ENCODE results near the gene DLST. TPM values are rescaled to one million over a fixed set of nuclear protein-coding genes. Genes with fewer than 3 reads are reported as not detected.

DLST gene
- total and polyA plus RNA-seq, 2 experiments from 2014 or later, result 10.8 to 68.7 TPM

GRCh38 chr14:74907744-74908143 is 26.0 kb downstream of the DLST start:
- Histone ChIP-seq H3K36me3 (replicated peaks; ENCODE audit: insufficient read depth, low read depth) (no peaks in the 10 kb centered on the region), H3K27me3 (no peaks in the 10 kb centered on the region), H2AFZ (no peak overlapping the region), H4K20me1 (ENCODE audit: insufficient read depth, poor library complexity, severe bottlenecking) (no peaks in the 10 kb centered on the region), H3K9me3 (ENCODE audit: low read depth) (no peaks in the 10 kb centered on the region), H3K4me1 (ENCODE audit: insufficient read depth) (no peaks in the 10 kb centered on the region), H3K27ac (no peak overlapping the region), H3K9me2 (replicated peaks; ENCODE audit: insufficient read depth) (no peaks in the 10 kb centered on the region), H3K4me2 (no peak overlapping the region), H3K4me3 (no peak overlapping the region), H3K79me2 (no peaks in the 10 kb centered on the region)
- DNase-seq (ENCODE audit: low spot score), result no peak
- WGBS (ENCODE audit: low lambda C conversion rate, missing lambda C conversion rate), result 87% methylated on average over 6 of the region's 6 CpGs
- TF ChIP-seq EZH2 (IDR thresholded peaks at IDR 0.05; ENCODE audit: borderline replicate concordance) (no peak), EZH2phosphoT487 (IDR thresholded peaks at IDR 0.05; ENCODE audit: low read depth, severe bottlenecking, unreplicated experiment) (no peak), CTCF (IDR thresholded peaks at IDR 0.05; ENCODE audit: poor library complexity) (no peak)

DNA sequence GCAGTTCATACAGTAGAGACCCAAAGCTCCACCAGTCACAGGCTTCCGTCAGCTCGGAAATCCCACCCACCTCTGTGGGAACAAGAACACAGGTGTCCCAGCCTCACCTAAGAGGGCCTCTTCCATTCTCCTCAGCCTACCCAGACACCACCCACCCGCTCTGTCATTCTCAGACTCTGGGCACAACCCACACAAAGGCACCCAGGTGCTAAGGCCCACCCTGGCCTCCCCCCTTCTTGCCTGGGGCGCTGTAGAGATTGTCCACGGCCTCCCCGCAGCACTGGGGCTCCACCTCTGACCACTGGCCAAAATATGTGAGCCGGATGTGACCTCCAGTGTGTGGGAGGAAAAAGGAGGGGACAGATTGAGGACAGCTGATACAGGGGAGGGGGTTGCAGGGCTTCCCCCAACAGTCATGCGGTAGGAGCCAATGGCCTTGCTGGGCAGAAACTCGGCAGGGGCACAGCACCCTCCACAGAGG is 27.2 kb downstream of the DLST start:
- H3K79me2 ChIP-seq, result no peaks in the 10 kb centered on the region
- WGBS (ENCODE audit: low lambda C conversion rate, missing lambda C conversion rate), result 87% methylated on average over 9 of the region's 9 CpGs

GRCh38 chr14:74909501-74909900 is 27.8 kb downstream of the DLST start:
- Histone ChIP-seq H3K36me3 (replicated peaks; ENCODE audit: insufficient read depth, low read depth) (no peaks in the 10 kb centered on the region), H3K79me2 (no peaks in the 10 kb centered on the region), H3K27me3 (no peaks in the 10 kb centered on the region), H4K20me1 (ENCODE audit: insufficient read depth, poor library complexity, severe bottlenecking) (no peaks in the 10 kb centered on the region), H3K9me2 (replicated peaks; ENCODE audit: insufficient read depth) (no peaks in the 10 kb centered on the region), H3K27ac (no peak overlapping the region), H3K9me3 (ENCODE audit: low read depth) (no peaks in the 10 kb centered on the region), H3K4me3 (no peak overlapping the region), H3K4me1 (ENCODE audit: insufficient read depth) (no peaks in the 10 kb centered on the region), H2AFZ (no peak overlapping the region), H3K4me2 (no peak overlapping the region)
- DNase-seq (ENCODE audit: low spot score), result no peak
- TF ChIP-seq EZH2phosphoT487 (IDR thresholded peaks at IDR 0.05; ENCODE audit: low read depth, severe bottlenecking, unreplicated experiment), result no peak
- TF ChIP-seq CTCF (IDR thresholded peaks at IDR 0.05; ENCODE audit: poor library complexity), result no peak
- TF ChIP-seq EZH2 (IDR thresholded peaks at IDR 0.05; ENCODE audit: borderline replicate concordance), result no peak
- WGBS (ENCODE audit: low lambda C conversion rate, missing lambda C conversion rate), result 90% methylated on average over 14 of the region's 14 CpGs

More for the DNA sequence above, 27.2 kb downstream of the DLST start:
- H3K4me1 ChIP-seq (ENCODE audit: insufficient read depth), result no peaks in the 10 kb centered on the region
- no peaks in the 10 kb centered on the region for H3K9me2 ChIP-seq (replicated peaks; ENCODE audit: insufficient read depth)
- H3K36me3 ChIP-seq (replicated peaks; ENCODE audit: insufficient read depth, low read depth), result no peaks in the 10 kb centered on the region
- DNase-seq (ENCODE audit: low spot score), result no peak
- no peaks in the 10 kb centered on the region for H3K27me3 ChIP-seq
- no peak overlapping the region for H3K27ac ChIP-seq
- no peaks in the 10 kb centered on the region for H3K9me3 ChIP-seq (ENCODE audit: low read depth)
- no peak overlapping the region for H2AFZ ChIP-seq
- TF ChIP-seq CTCF (IDR thresholded peaks at IDR 0.05; ENCODE audit: poor library complexity), result no peak
- no peak for TF ChIP-seq EZH2phosphoT487 (IDR thresholded peaks at IDR 0.05; ENCODE audit: low read depth, severe bottlenecking, unreplicated experiment)
- no peak for TF ChIP-seq EZH2 (IDR thresholded peaks at IDR 0.05; ENCODE audit: borderline replicate concordance)
- no peak overlapping the region for H3K4me3 ChIP-seq
- no peaks in the 10 kb centered on the region for H4K20me1 ChIP-seq (ENCODE audit: insufficient read depth, poor library complexity, severe bottlenecking)
- no peak overlapping the region for H3K4me2 ChIP-seq

- H3K79me2 ChIP-seq, result no peaks in the 10 kb centered on the region
- TF ChIP-seq EZH2 (IDR thresholded peaks at IDR 0.05; ENCODE audit: borderline replicate concordance), result no peak
- no peak for TF ChIP-seq CTCF (IDR thresholded peaks at IDR 0.05; ENCODE audit: poor library complexity)
- TF ChIP-seq EZH2phosphoT487 (IDR thresholded peaks at IDR 0.05; ENCODE audit: low read depth, severe bottlenecking, unreplicated experiment), result no peak
- no peaks in the 10 kb centered on the region for H3K27me3 ChIP-seq
- no peaks in the 10 kb centered on the region for H3K9me2 ChIP-seq (replicated peaks; ENCODE audit: insufficient read depth)
- no peaks in the 10 kb centered on the region for H3K9me3 ChIP-seq (ENCODE audit: low read depth)
- H3K4me2 ChIP-seq, result no peak overlapping the region
- H3K4me3 ChIP-seq, result no peak overlapping the region
- no peak overlapping the region for H3K27ac ChIP-seq
- H4K20me1 ChIP-seq (ENCODE audit: insufficient read depth, poor library complexity, severe bottlenecking), result no peaks in the 10 kb centered on the region
- no peaks in the 10 kb centered on the region for H3K36me3 ChIP-seq (replicated peaks; ENCODE audit: insufficient read depth, low read depth)
- no peaks in the 10 kb centered on the region for H3K4me1 ChIP-seq (ENCODE audit: insufficient read depth)
- DNase-seq (ENCODE audit: low spot score), result no peak
- H2AFZ ChIP-seq, result no peak overlapping the region
- 87% methylated on average over 9 of the region's 10 CpGs for WGBS (ENCODE audit: low lambda C conversion rate, missing lambda C conversion rate)
Measured at GRCh38 chr14:74909911-74910310, 28.2 kb downstream of the DLST start.

Measured in hepatocyte (in vitro differentiated cells).